Lung microvascular endothelial cell (primary cell): Measurements from ENCODE around the gene ERLEC1. TPM values are rescaled to one million over a fixed set of nuclear protein-coding genes. Genes with fewer than 3 reads are reported as not detected.
A peak's percentile ranks its signal among the peaks of the same experiment; 100 is the strongest.

Experiments
- DNase-seq, 2 donors: peaks; one replicate each; pipeline versions ENCODE4 v3.0.0 to v3.0.0-alpha.2; 2010; ENCODE audit warnings: low read depth in 2 of 2
- total RNA-seq: library from RNA; depleted of rRNA; stranded (reverse); fragments of >200 nt; gene quantifications from 2 replicates; pipeline ENCODE4 v1.2.1, GENCODE V29; 2014

The ERLEC1 gene
- total RNA-seq, 1 donor from 2014 or later, result 70.6 TPM

- no peak for DNase-seq
Observed at GRCh38 chr2:53780056-53780455, 6.8 kb upstream of the ERLEC1 start.

- no peak for DNase-seq
Observed at GRCh38 chr2:53782676-53783075, 4.2 kb upstream of the ERLEC1 start.

- no peak for DNase-seq
Observed at GRCh38 chr2:53784436-53784835, 2.4 kb upstream of the ERLEC1 start.

- no peak for DNase-seq
Observed at GRCh38 chr2:53785366-53785765, 1.5 kb upstream of the ERLEC1 start.

- peak; percentile 51 to 55 for DNase-seq
Observed at GRCh38 chr2:53786352-53786704, 516 bp upstream of the ERLEC1 start.

GRCh38 chr2:53787614-53788289 lies 908 bp downstream of the ERLEC1 start:
- DNase-seq, result peak; percentile 37 to 51

- DNase-seq, result no peak
Observed at GRCh38 chr2:53793261-53793660, 6.4 kb downstream of the ERLEC1 start.

GRCh38 chr2:53793821-53794220 lies 7.0 kb downstream of the ERLEC1 start:
- DNase-seq, result no peak

- no peak for DNase-seq
Observed at GRCh38 chr2:53801547-53801946, 14.7 kb downstream of the ERLEC1 start.

GRCh38 chr2:53802617-53803151 lies 15.8 kb downstream of the ERLEC1 start:
- DNase-seq, result peak in 1 of 2 donors; percentile 19

- DNase-seq, result no peak
Observed at GRCh38 chr2:53811601-53812000, 24.8 kb downstream of the ERLEC1 start.

- no peak for DNase-seq
Observed at GRCh38 chr2:53813151-53813550, 26.3 kb downstream of the ERLEC1 start.

- no peak for DNase-seq
Observed at GRCh38 chr2:53818854-53819435, 32.1 kb downstream of the ERLEC1 start.

GRCh38 chr2:53819634-53820033 lies 32.8 kb downstream of the ERLEC1 start:
- DNase-seq, result no peak

- no peak for DNase-seq
Observed at GRCh38 chr2:53820048-53820447, 33.2 kb downstream of the ERLEC1 start.

- no peak for DNase-seq
Observed at GRCh38 chr2:53820711-53821110, 33.9 kb downstream of the ERLEC1 start.

- no peak for DNase-seq
Observed at GRCh38 chr2:53821810-53822209, 35.0 kb downstream of the ERLEC1 start.

- peak in 1 of 2 donors; percentile 5 for DNase-seq
Observed at GRCh38 chr2:53823639-53824038, 36.8 kb downstream of the ERLEC1 start.

GRCh38 chr2:53826030-53826410 lies 39.2 kb downstream of the ERLEC1 start:
- DNase-seq, result no peak

GRCh38 chr2:53826587-53827397 lies 39.9 kb downstream of the ERLEC1 start:
- no peak for DNase-seq

- DNase-seq, result no peak
Observed at GRCh38 chr2:53827398-53828175, 40.7 kb downstream of the ERLEC1 start.

GRCh38 chr2:53828331-53828730 lies 41.5 kb downstream of the ERLEC1 start:
- DNase-seq, result no peak
